ENCODE results near the gene TTN. TPM values are rescaled to one million over a fixed set of nuclear protein-coding genes. Genes with fewer than 3 reads are reported as not detected.

The TTN gene
- total and polyA plus RNA-seq, 4 donors = 0.01 to 3.0 (median 0.80) TPM

DNA sequence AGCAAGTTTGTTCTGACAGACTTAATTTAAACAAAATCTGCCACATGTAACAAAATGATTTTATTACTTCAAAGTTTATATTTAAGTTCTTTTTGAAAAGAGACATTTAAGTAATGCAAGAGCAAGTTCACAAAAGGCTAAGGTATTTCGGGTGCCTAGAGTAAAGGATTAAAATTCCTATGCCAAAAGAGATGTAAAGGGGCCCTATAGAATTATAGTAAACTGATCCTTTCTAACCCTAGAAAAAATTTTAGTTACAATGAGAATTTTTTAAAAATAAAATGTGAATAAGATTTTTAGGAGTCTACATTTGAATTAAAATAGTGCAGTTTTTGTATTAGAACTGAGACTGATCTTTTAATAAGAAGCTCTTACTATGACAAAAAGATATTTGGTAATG is 179.8 kb downstream of the TTN start (continued):
- TF ChIP-seq, protein P1, sequence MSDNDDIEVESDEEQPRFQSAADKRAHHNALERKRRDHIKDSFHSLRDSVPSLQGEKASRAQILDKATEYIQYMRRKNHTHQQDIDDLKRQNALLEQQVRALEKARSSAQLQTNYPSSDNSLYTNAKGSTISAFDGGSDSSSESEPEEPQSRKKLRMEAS (IDR thresholded peaks at IDR 0.05) = no peak
- TF ChIP-seq SP1 (IDR thresholded peaks at IDR 0.05) (no peak), NR2F2 (IDR thresholded peaks at IDR 0.05) (no peak), GABPA (IDR thresholded peaks at IDR 0.05 in 1 of 2, conservative IDR thresholded peaks at IDR 0.05 in 1 of 2) (no peak)

DNA sequence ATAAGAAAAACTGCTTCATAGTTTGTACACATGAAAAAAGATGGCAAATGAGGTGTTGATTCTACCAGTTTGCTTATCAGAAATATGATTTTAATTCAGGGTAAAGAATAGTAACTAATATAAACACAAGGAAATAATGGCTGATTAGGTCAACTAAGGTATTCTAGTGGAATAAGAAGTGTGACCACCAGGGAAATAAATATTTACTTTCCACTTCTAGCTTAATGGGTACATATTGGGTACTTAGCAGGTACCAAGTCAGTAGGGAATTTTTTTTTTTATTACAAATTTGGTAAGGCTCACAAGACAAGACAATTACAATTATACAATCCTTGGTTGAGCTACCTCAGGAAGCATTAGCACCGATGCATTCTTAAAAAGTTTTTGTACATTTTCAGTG is 191.3 kb downstream of the TTN start:
- Histone ChIP-seq H3K27me3 (ENCODE audit: control insufficient read depth in 4 of 4, insufficient read depth in 4 of 4, low read length in 3 of 4) (no peaks in the 10 kb centered on the region), H3K9ac (ENCODE audit: low read depth in 1 of 2, low read length in 2 of 2) (no peak overlapping the region), H3K36me3 (ENCODE audit: control insufficient read depth in 4 of 4, insufficient read depth in 3 of 4, low read depth in 1 of 4, low read length in 3 of 4) (no peaks in the 10 kb centered on the region), H3K27ac (ENCODE audit: low read depth in 1 of 2, low read length in 2 of 2) (no peak overlapping the region), H3K9me3 (ENCODE audit: control insufficient read depth in 4 of 4, low read length in 3 of 4) (no peaks in the 10 kb centered on the region), H3K4me1 (ENCODE audit: control insufficient read depth in 4 of 4, insufficient read depth in 4 of 4, low read length in 3 of 4) (no peaks in the 10 kb centered on the region), H3K4me3 (ENCODE audit: low read depth in 1 of 3, low read length in 3 of 3) (no peak overlapping the region)
- TF ChIP-seq GABPA (IDR thresholded peaks at IDR 0.05 in 1 of 2, conservative IDR thresholded peaks at IDR 0.05 in 1 of 2) (no peak), NR2F2 (IDR thresholded peaks at IDR 0.05) (no peak)
- TF ChIP-seq, protein P2, sequence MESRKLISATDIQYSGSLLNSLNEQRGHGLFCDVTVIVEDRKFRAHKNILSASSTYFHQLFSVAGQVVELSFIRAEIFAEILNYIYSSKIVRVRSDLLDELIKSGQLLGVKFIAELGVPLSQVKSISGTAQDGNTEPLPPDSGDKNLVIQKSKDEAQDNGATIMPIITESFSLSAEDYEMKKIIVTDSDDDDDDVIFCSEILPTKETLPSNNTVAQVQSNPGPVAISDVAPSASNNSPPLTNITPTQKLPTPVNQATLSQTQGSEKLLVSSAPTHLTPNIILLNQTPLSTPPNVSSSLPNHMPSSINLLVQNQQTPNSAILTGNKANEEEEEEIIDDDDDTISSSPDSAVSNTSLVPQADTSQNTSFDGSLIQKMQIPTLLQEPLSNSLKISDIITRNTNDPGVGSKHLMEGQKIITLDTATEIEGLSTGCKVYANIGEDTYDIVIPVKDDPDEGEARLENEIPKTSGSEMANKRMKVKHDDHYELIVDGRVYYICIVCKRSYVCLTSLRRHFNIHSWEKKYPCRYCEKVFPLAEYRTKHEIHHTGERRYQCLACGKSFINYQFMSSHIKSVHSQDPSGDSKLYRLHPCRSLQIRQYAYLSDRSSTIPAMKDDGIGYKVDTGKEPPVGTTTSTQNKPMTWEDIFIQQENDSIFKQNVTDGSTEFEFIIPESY (IDR thresholded peaks at IDR 0.05) = no peak
- TF ChIP-seq, protein P1 (IDR thresholded peaks at IDR 0.05) = no peak
- WGBS = 92% methylated on average over 1 of the region's 1 CpG
- DNase-seq (ENCODE audit: low spot score) = no peak

DNA sequence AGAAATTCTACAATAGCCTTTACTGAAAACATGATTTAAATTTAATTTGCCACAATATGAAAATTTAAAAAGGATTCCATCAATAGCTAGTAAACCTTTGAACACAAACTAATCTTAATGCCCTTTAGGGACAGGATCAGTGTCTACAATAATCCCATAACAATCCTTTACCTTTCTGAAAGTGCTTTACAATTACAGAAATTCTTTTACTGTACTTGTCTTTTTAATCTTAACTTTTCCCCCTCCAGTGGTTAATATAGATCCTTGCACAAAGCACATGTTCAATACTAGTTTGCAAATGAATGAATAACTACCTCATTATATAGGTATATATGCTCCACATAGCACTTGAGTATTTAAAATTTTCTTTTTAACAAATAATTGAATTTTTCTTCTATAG is 204.3 kb downstream of the TTN start:
- TF ChIP-seq RAD21 (IDR thresholded peaks at IDR 0.05) = no peak
- no peak for TF ChIP-seq NR2F2 (IDR thresholded peaks at IDR 0.05)
- TF ChIP-seq, protein P3, sequence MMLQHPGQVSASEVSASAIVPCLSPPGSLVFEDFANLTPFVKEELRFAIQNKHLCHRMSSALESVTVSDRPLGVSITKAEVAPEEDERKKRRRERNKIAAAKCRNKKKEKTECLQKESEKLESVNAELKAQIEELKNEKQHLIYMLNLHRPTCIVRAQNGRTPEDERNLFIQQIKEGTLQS (IDR thresholded peaks at IDR 0.05) = no peak
- TF ChIP-seq, protein P4, sequence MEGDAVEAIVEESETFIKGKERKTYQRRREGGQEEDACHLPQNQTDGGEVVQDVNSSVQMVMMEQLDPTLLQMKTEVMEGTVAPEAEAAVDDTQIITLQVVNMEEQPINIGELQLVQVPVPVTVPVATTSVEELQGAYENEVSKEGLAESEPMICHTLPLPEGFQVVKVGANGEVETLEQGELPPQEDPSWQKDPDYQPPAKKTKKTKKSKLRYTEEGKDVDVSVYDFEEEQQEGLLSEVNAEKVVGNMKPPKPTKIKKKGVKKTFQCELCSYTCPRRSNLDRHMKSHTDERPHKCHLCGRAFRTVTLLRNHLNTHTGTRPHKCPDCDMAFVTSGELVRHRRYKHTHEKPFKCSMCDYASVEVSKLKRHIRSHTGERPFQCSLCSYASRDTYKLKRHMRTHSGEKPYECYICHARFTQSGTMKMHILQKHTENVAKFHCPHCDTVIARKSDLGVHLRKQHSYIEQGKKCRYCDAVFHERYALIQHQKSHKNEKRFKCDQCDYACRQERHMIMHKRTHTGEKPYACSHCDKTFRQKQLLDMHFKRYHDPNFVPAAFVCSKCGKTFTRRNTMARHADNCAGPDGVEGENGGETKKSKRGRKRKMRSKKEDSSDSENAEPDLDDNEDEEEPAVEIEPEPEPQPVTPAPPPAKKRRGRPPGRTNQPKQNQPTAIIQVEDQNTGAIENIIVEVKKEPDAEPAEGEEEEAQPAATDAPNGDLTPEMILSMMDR (IDR thresholded peaks at IDR 0.05; ENCODE audit: low read depth, low read length, missing input control) = no peak
- TF ChIP-seq, protein P1 (IDR thresholded peaks at IDR 0.05) = no peak
- no peak for TF ChIP-seq HNF4A (conservative IDR thresholded peaks at IDR 0.05)
- TF ChIP-seq JUND (IDR thresholded peaks at IDR 0.05) = no peak
- TF ChIP-seq FOXA1 (IDR thresholded peaks at IDR 0.05) = no peak
- TF ChIP-seq YY1 (IDR thresholded peaks at IDR 0.05) = no peak
- no peak for TF ChIP-seq GABPA (IDR thresholded peaks at IDR 0.05 in 1 of 2, conservative IDR thresholded peaks at IDR 0.05 in 1 of 2)
- TF ChIP-seq HNF4G (IDR thresholded peaks at IDR 0.05) = no peak
- TF ChIP-seq RXRA (IDR thresholded peaks at IDR 0.05) = no peak
- TF ChIP-seq, protein P2 (IDR thresholded peaks at IDR 0.05) = no peak
- TF ChIP-seq EGR1 (IDR thresholded peaks at IDR 0.05; ENCODE audit: low read depth in 2 of 2) = no peak
- Histone ChIP-seq H3K4me3 (ENCODE audit: low read depth in 1 of 3, low read length in 3 of 3) (no peak overlapping the region), H3K9me3 (ENCODE audit: control insufficient read depth in 4 of 4, low read length in 3 of 4) (no peaks in the 10 kb centered on the region), H3K27me3 (ENCODE audit: control insufficient read depth in 4 of 4, insufficient read depth in 4 of 4, low read length in 3 of 4) (no peaks in the 10 kb centered on the region), H3K36me3 (ENCODE audit: control insufficient read depth in 4 of 4, insufficient read depth in 3 of 4, low read depth in 1 of 4, low read length in 3 of 4) (peaks cover 0 to 9% (median 2%) of the 10 kb centered on the region in 4 donors), H3K4me1 (ENCODE audit: control insufficient read depth in 4 of 4, insufficient read depth in 4 of 4, low read length in 3 of 4) (no peaks in the 10 kb centered on the region), H3K9ac (ENCODE audit: low read depth in 1 of 2, low read length in 2 of 2) (no peak overlapping the region), H3K27ac (ENCODE audit: low read depth in 1 of 2, low read length in 2 of 2) (no peak overlapping the region)
- no peak for DNase-seq (ENCODE audit: low spot score)

Measured in liver (tissue), 9 donors.